ENCODE data around the gene ZMIZ1.
"Not testable (repeated sequence)": the region's sequence is repeated elsewhere in the genome, so short reads cannot be mapped to it uniquely, and the experiment has no call there.

ZMIZ1 gene

DNA sequence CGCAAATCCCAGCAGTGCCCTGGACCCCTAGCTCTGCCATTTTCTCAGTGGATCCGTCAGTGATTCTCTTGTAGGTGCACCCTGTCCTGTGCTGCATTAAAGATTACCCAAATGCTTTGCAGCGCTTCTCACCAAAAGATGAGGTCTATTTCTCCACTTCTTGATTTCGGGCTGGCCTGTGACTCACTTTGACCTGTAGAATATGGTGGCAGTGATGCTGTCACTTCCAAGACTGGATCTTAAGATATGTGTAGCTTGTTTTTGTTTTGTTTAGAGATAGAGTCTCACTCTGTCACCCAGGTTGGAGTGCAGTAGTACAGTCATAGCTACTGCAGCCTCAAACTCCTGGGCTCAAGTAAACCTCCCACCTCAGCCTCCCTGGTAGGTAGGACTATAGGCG lies 37.0 kb upstream of the ZMIZ1 start:
- H3K4me1 ChIP-seq (ENCODE audit: insufficient read depth, low read length, poor library complexity, severe bottlenecking) = peaks cover 14% of the 10 kb centered on the region
- H3K9me2 ChIP-seq (replicated peaks; ENCODE audit: low read depth, low read length) = no peaks in the 10 kb centered on the region
- H3K9me3 ChIP-seq (ENCODE audit: insufficient read depth, low read depth, low read length) = no peaks in the 10 kb centered on the region
- H3K9ac ChIP-seq (ENCODE audit: low read depth, low read length, poor library complexity, severe bottlenecking) = no peak overlapping the region
- no peaks in the 10 kb centered on the region for H3F3A ChIP-seq (ENCODE audit: low read depth)
- no peak overlapping the region for H2AFZ ChIP-seq (ENCODE audit: low read length)
- H3K36me3 ChIP-seq (ENCODE audit: insufficient read depth, low read length) = no peaks in the 10 kb centered on the region
- H4K20me1 ChIP-seq (ENCODE audit: insufficient read depth, low read length, poor library complexity, severe bottlenecking) = no peaks in the 10 kb centered on the region
- no peaks in the 10 kb centered on the region for H3K27me3 ChIP-seq (ENCODE audit: insufficient read depth, low read length, poor library complexity, severe bottlenecking)
- H3K4me2 ChIP-seq (ENCODE audit: low read depth, low read length, poor library complexity, severe bottlenecking) = no peak overlapping the region
- no peaks in the 10 kb centered on the region for H3K79me2 ChIP-seq (ENCODE audit: insufficient read depth, low read length)
- TF ChIP-seq, protein P1, sequence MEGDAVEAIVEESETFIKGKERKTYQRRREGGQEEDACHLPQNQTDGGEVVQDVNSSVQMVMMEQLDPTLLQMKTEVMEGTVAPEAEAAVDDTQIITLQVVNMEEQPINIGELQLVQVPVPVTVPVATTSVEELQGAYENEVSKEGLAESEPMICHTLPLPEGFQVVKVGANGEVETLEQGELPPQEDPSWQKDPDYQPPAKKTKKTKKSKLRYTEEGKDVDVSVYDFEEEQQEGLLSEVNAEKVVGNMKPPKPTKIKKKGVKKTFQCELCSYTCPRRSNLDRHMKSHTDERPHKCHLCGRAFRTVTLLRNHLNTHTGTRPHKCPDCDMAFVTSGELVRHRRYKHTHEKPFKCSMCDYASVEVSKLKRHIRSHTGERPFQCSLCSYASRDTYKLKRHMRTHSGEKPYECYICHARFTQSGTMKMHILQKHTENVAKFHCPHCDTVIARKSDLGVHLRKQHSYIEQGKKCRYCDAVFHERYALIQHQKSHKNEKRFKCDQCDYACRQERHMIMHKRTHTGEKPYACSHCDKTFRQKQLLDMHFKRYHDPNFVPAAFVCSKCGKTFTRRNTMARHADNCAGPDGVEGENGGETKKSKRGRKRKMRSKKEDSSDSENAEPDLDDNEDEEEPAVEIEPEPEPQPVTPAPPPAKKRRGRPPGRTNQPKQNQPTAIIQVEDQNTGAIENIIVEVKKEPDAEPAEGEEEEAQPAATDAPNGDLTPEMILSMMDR (conservative IDR thresholded peaks at IDR 0.05; ENCODE audit: low read length) = no peak
- no peak for TF ChIP-seq EZH2phosphoT487 (IDR thresholded peaks at IDR 0.05; ENCODE audit: borderline replicate concordance)
- no peak overlapping the region for H3K4me3 ChIP-seq (ENCODE audit: low read length, poor library complexity, severe bottlenecking)

DNA sequence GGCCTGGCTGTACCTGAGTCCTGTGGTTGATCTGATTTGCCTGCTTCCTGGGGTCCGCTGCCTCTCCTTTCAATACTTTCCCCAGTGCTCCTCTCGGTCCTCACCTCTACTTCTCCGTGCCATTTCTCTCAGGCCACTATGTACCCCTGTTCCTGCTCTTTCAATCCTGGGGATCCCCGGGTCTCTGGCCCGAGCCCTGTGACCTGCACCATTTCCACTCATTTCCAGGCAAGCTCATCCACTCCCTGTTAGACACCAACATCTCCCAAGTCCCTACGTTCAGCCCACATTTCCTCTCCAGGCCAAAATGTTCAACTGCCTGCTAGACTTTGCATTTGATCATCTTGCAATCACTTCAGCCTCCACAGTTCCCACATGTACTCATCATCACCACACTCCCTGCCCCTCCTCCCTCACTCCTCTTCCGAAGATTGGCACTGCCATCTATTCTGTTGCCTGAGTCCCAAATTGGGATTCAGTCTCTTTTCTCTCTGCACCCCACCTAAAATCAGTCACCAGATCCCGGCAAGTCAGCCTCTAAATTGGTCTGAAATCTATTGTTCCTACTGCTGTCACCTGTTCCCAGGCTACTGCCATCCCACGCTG lies 34.4 kb upstream of the ZMIZ1 start:
- Histone ChIP-seq H3K9ac (ENCODE audit: low read depth, low read length, poor library complexity, severe bottlenecking) (no peak overlapping the region), H3K9me2 (replicated peaks; ENCODE audit: low read depth, low read length) (no peaks in the 10 kb centered on the region), H3K4me3 (ENCODE audit: low read length, poor library complexity, severe bottlenecking) (no peak overlapping the region), H3K9me3 (ENCODE audit: insufficient read depth, low read depth, low read length) (no peaks in the 10 kb centered on the region), H3K36me3 (ENCODE audit: insufficient read depth, low read length) (no peaks in the 10 kb centered on the region), H4K20me1 (ENCODE audit: insufficient read depth, low read length, poor library complexity, severe bottlenecking) (no peaks in the 10 kb centered on the region), H2AFZ (ENCODE audit: low read length) (no peak overlapping the region), H3F3A (ENCODE audit: low read depth) (no peaks in the 10 kb centered on the region), H3K79me2 (ENCODE audit: insufficient read depth, low read length) (no peaks in the 10 kb centered on the region), H3K4me1 (ENCODE audit: insufficient read depth, low read length, poor library complexity, severe bottlenecking) (peaks cover 7% of the 10 kb centered on the region), H3K4me2 (ENCODE audit: low read depth, low read length, poor library complexity, severe bottlenecking) (no peak overlapping the region), H3K27me3 (ENCODE audit: insufficient read depth, low read length, poor library complexity, severe bottlenecking) (no peaks in the 10 kb centered on the region)
- TF ChIP-seq, protein P1 (conservative IDR thresholded peaks at IDR 0.05; ENCODE audit: low read length) = no peak
- TF ChIP-seq EZH2phosphoT487 (IDR thresholded peaks at IDR 0.05; ENCODE audit: borderline replicate concordance) = no peak

DNA sequence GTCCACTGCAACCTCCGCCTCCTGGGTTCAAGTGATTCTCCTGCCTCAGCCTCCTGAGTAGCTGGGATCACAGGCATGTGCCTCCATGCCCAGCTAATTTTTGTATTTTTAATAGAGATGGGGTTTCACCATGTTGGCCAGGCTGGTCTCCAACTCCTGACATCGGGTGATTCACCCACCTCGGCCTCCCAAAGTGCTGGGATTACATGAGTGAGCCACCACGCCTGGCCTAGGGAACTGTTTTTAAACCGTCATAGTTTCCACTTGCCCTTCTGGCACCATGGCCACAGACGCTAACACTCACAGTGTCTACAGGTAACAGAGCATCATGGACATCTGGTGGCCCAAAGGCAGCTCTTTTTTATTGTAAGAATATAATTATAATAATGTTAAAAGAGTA lies 32.4 kb upstream of the ZMIZ1 start:
- not testable (repeated sequence) for H3K9me3 ChIP-seq (ENCODE audit: insufficient read depth, low read depth, low read length); H3K4me3 ChIP-seq (ENCODE audit: low read length, poor library complexity, severe bottlenecking); H2AFZ ChIP-seq (ENCODE audit: low read length)

More for the DNA sequence above, 32.4 kb upstream of the ZMIZ1 start:
- H3K79me2 ChIP-seq (ENCODE audit: insufficient read depth, low read length); H3K9ac ChIP-seq (ENCODE audit: low read depth, low read length, poor library complexity, severe bottlenecking); H3F3A ChIP-seq (ENCODE audit: low read depth); H4K20me1 ChIP-seq (ENCODE audit: insufficient read depth, low read length, poor library complexity, severe bottlenecking); H3K9me2 ChIP-seq (replicated peaks; ENCODE audit: low read depth, low read length); H3K4me1 ChIP-seq (ENCODE audit: insufficient read depth, low read length, poor library complexity, severe bottlenecking); H3K36me3 ChIP-seq (ENCODE audit: insufficient read depth, low read length); H3K4me2 ChIP-seq (ENCODE audit: low read depth, low read length, poor library complexity, severe bottlenecking); H3K27me3 ChIP-seq (ENCODE audit: insufficient read depth, low read length, poor library complexity, severe bottlenecking): not testable (repeated sequence)

Measured in Loucy (cell line).